ENCODE results near the gene PYCR2. TPM values are rescaled to one million over a fixed set of nuclear protein-coding genes. Genes with fewer than 3 reads are reported as not detected.

Gene PYCR2
- total RNA-seq, 1 donor from 2014 or later: 61.6 TPM

DNA sequence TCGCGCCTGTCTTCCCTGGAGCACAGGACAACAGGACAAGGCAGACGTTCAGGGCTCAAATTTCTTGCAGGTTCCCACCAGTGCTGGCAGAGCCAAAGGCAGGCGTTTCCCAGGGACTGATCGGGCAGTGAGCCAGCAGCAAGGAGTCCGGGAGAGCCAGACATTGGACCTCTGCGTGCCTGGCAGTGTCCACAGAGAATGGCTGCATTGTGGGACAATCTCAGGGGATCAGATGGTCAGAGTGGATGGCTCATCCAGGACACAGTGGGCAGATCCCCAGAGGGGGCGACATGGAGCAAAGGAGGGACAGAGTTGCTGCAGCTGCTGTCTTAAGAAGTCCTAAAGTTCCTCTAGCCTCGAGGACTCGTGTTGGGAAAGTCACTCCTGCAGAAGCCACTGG is 46.5 kb downstream of the PYCR2 start:
- intact Hi-C loops (cut with DNase I): no loop called here
- H3K4me3 ChIP-seq: no peak overlapping the region
- ATAC-seq: peak; percentile 7

GRCh38 chr1:225876900-225877510 is 47.0 kb downstream of the PYCR2 start:
- DNase-seq (no peak), ATAC-seq (no peak)
- intact Hi-C loops (cut with DNase I): no loop called here
- Histone ChIP-seq H3K9me3 (no peaks in the 10 kb centered on the region), H3K4me3 (no peak overlapping the region), H3K36me3 (peaks cover 43% of the 10 kb centered on the region), H3K27me3 (no peaks in the 10 kb centered on the region), H3K4me1 (peaks cover 45% of the 10 kb centered on the region), H3K27ac (no peak overlapping the region)
- TF ChIP-seq, protein P1, sequence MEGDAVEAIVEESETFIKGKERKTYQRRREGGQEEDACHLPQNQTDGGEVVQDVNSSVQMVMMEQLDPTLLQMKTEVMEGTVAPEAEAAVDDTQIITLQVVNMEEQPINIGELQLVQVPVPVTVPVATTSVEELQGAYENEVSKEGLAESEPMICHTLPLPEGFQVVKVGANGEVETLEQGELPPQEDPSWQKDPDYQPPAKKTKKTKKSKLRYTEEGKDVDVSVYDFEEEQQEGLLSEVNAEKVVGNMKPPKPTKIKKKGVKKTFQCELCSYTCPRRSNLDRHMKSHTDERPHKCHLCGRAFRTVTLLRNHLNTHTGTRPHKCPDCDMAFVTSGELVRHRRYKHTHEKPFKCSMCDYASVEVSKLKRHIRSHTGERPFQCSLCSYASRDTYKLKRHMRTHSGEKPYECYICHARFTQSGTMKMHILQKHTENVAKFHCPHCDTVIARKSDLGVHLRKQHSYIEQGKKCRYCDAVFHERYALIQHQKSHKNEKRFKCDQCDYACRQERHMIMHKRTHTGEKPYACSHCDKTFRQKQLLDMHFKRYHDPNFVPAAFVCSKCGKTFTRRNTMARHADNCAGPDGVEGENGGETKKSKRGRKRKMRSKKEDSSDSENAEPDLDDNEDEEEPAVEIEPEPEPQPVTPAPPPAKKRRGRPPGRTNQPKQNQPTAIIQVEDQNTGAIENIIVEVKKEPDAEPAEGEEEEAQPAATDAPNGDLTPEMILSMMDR (IDR thresholded peaks at IDR 0.05): no peak

More for the DNA sequence above, 46.5 kb downstream of the PYCR2 start:
- peak overlapping the region; percentile 47 for H3K27ac ChIP-seq
- no peaks in the 10 kb centered on the region for H3K27me3 ChIP-seq
- peaks cover 45% of the 10 kb centered on the region for H3K4me1 ChIP-seq
- peaks cover 37% of the 10 kb centered on the region for H3K36me3 ChIP-seq
- no peaks in the 10 kb centered on the region for H3K9me3 ChIP-seq
- peak; percentile 68 for DNase-seq
- TF ChIP-seq, protein P1 (IDR thresholded peaks at IDR 0.05): peak; percentile 54

- TF ChIP-seq, protein P1 (IDR thresholded peaks at IDR 0.05): no peak
- H3K36me3 ChIP-seq: peaks cover 61% of the 10 kb centered on the region
Observed at GRCh38 chr1:225875044-225875815, 48.8 kb downstream of the PYCR2 start.

DNA sequence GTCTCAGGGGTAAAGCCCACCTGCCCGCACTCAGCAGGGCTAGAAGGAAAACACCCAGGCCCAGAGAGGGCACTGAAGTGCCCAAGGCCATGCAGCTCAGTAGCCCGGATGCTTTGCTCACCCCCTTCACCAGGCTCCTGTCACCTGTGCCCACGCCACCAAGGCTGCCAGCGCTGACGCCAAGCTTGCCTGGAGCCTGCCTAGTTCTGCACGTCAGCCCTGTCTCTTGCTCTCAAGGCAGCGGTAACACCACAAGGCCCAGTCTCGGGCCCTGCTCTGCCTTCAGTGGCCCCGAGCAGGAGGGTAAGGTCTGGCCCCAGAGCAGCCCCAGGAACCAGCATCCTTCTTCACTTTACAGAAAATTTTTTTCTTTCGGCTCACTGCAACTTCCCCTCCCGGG is 49.6 kb downstream of the PYCR2 start:
- Histone ChIP-seq H3K9me3 (no peaks in the 10 kb centered on the region), H3K27me3 (no peaks in the 10 kb centered on the region), H3K4me1 (peaks cover 29% of the 10 kb centered on the region), H3K4me3 (no peak overlapping the region), H3K27ac (peak overlapping the region; percentile 51), H3K36me3 (peaks cover 69% of the 10 kb centered on the region)
- DNase-seq (no peak), ATAC-seq (no peak)
- intact Hi-C loops (cut with DNase I): no loop called here
- TF ChIP-seq, protein P1 (IDR thresholded peaks at IDR 0.05): no peak

More at GRCh38 chr1:225875044-225875815, 48.8 kb downstream of the PYCR2 start:
- DNase-seq (peak; percentile 85), ATAC-seq (peak; percentile 77)
- H3K27me3 ChIP-seq: no peaks in the 10 kb centered on the region
- H3K4me3 ChIP-seq: no peak overlapping the region
- H3K27ac ChIP-seq: peak overlapping the region; percentile 51
- intact Hi-C loops (cut with DNase I): no loop called here
- H3K9me3 ChIP-seq: no peaks in the 10 kb centered on the region
- H3K4me1 ChIP-seq: peaks cover 37% of the 10 kb centered on the region

DNA sequence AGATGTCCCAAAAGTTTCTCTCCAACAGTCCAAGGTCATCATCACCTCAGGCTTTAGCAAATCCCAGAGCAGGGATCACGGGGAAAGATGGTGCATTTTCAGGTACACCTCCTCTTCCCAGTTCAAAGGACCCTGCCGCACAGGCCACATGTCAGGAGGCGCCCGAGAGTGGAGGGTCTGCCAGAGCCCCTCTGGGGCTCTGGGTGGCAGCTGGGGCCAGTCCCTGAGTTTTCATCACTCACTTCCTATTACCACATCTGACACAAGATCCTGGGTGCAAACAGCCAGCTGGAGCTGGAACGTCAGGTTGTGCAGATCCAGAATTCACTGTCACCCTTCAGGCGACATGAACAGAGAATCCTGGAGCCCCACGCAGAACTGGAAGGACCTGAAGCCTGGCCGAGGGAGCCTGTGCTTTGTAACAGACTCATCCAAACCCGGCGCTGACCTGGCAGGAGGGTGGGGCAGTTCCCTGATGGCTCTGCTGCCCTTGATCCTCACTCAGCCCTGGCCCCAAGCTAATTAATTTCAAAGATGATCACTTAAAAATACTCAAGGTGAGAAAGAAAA is 50.7 kb downstream of the PYCR2 start:
- H3K36me3 ChIP-seq: peaks cover 80% of the 10 kb centered on the region
- H3K27me3 ChIP-seq: no peaks in the 10 kb centered on the region
- H3K27ac ChIP-seq: no peak overlapping the region
- H3K4me3 ChIP-seq: no peak overlapping the region
- no peak for DNase-seq
- TF ChIP-seq, protein P1 (IDR thresholded peaks at IDR 0.05): no peak
- peaks cover 20% of the 10 kb centered on the region for H3K4me1 ChIP-seq
- no peaks in the 10 kb centered on the region for H3K9me3 ChIP-seq
- no peak for ATAC-seq
- intact Hi-C loops (cut with DNase I): no loop called here

All from upper lobe of right lung (tissue), 1 donor.